HEK293 (cell line): ENCODE measurements around the gene ASCL2.

ENCODE experiments used
- CTCF ChIA-PET: fragments of 350-600 bp; formaldehyde crosslinking; extraction: SDS; loops from one replicate; lab custom pipeline; 2021; ENCODE audit warnings: antibody characterized with exemption; lab: Yijun Ruan, JAX
- POLR2A ChIA-PET: fragments of 300-600 bp; formaldehyde crosslinking; extraction: SDS; loops from one replicate; lab custom pipeline; 2020; ENCODE audit warnings: antibody characterized with exemption, inconsistent platforms; lab: Yijun Ruan, JAX
- H3K27ac ChIP-seq: fragments of 200-500 bp; sonication (Bioruptor generic); 2 replicates; pipeline ENCODE4 v1.5.1; 2014; ENCODE audit warnings: low read depth, low read length, control low read depth, inconsistent platforms; ENCODE audit errors: extremely low read depth
- H3K36me3 ChIP-seq, 2 experiments: fragments of 200-500 bp in 1 of 2; sonication (Bioruptor generic) in 1 of 2; 1 replicate in 1 of 2; 2 replicates in 1 of 2; pipeline ENCODE4 v1.5.1; 2014 to 2017; ENCODE audit warnings: inconsistent platforms in 2 of 2, low read length in 2 of 2; ENCODE audit not compliant: control insufficient read depth in 2 of 2, insufficient read depth in 1 of 2
- H3K4me1 ChIP-seq: fragments of 200-500 bp; sonication (Bioruptor generic); 2 replicates; pipeline ENCODE4 v1.5.1; 2014; ENCODE audit warnings: mild to moderate bottlenecking, low read length, inconsistent platforms; ENCODE audit not compliant: control insufficient read depth, insufficient read depth
- H3K4me3 ChIP-seq: 2 replicates; pipeline ENCODE4 v1.5.1; 2011; ENCODE audit warnings: low read depth, mild to moderate bottlenecking, control low read depth, low read length, moderate library complexity
- H3K9me3 ChIP-seq: fragments of 200-500 bp; sonication (Bioruptor generic); 2 replicates; pipeline ENCODE4 v1.5.1; 2014; ENCODE audit warnings: low read depth, low read length, inconsistent platforms; ENCODE audit not compliant: control insufficient read depth, insufficient read depth
- FEZF1 ChIP-seq: fragments of 450-650 bp; formaldehyde crosslinking; IDR thresholded peaks from 2 replicates; pipeline ENCODE4 v1.5.1; 2016; ENCODE audit warnings: missing biosample characterization, missing genetic modification characterization
- GLIS1 ChIP-seq: fragments of 450-650 bp; formaldehyde crosslinking; IDR thresholded peaks from 2 replicates; pipeline ENCODE4 v1.5.1; 2016; ENCODE audit warnings: missing biosample characterization, missing genetic modification characterization
- ZFP3 ChIP-seq: fragments of 450-650 bp; formaldehyde crosslinking; IDR thresholded peaks from 2 replicates; pipeline ENCODE4 v1.5.1; 2016; ENCODE audit warnings: low read depth, missing biosample characterization, missing genetic modification characterization
- ZNF23 ChIP-seq: fragments of 450-650 bp; formaldehyde crosslinking; IDR thresholded peaks from 2 replicates; pipeline ENCODE4 v1.5.1; 2016; ENCODE audit warnings: missing biosample characterization, missing genetic modification characterization, borderline replicate concordance
- ZNF239 ChIP-seq: fragments of 450-650 bp; formaldehyde crosslinking; IDR thresholded peaks from 2 replicates; pipeline ENCODE4 v1.5.1; 2016; ENCODE audit warnings: missing biosample characterization, missing genetic modification characterization
- ZNF274 ChIP-seq, 2 experiments: fragments of 200-500 bp in 1 of 2; fragments of 450-650 bp in 1 of 2; sonication (Bioruptor generic) in 1 of 2; formaldehyde crosslinking in 1 of 2; IDR thresholded peaks; 2 replicates each; pipeline versions ENCODE4 v1.5.1 to v1.6.1; 2014 to 2016; ENCODE audit warnings: borderline replicate concordance in 1 of 2, inconsistent platforms in 1 of 2, low read length in 1 of 2, missing biosample characterization in 1 of 2, missing genetic modification characterization in 1 of 2
- ZNF366 ChIP-seq: fragments of 450-650 bp; formaldehyde crosslinking; conservative IDR thresholded peaks from 2 replicates; pipeline ENCODE4 v1.5.1; 2016; ENCODE audit warnings: missing biosample characterization, missing genetic modification characterization
- ZNF433 ChIP-seq: fragments of 450-650 bp; formaldehyde crosslinking; IDR thresholded peaks from 2 replicates; pipeline ENCODE4 v1.5.1; 2016; ENCODE audit warnings: missing biosample characterization, missing genetic modification characterization, low read depth
- ZNF473 ChIP-seq: fragments of 450-650 bp; formaldehyde crosslinking; IDR thresholded peaks from 2 replicates; pipeline ENCODE4 v1.5.1; 2017; ENCODE audit warnings: missing biosample characterization, missing genetic modification characterization
- ZNF571 ChIP-seq: fragments of 450-650 bp; formaldehyde crosslinking; IDR thresholded peaks from 2 replicates; pipeline ENCODE4 v1.5.0; 2017; ENCODE audit warnings: missing biosample characterization, missing genetic modification characterization
- ZNF610 ChIP-seq: fragments of 450-650 bp; formaldehyde crosslinking; IDR thresholded peaks from 2 replicates; pipeline ENCODE4 v1.5.1; 2016; ENCODE audit warnings: missing biosample characterization, missing genetic modification characterization, borderline replicate concordance
- ZNF623 ChIP-seq: fragments of 450-650 bp; formaldehyde crosslinking; IDR thresholded peaks from 2 replicates; pipeline ENCODE4 v1.5.1; 2016; ENCODE audit warnings: missing biosample characterization, missing genetic modification characterization
- ZNF658 ChIP-seq: fragments of 450-650 bp; formaldehyde crosslinking; IDR thresholded peaks from 2 replicates; pipeline ENCODE4; 2016; ENCODE audit warnings: missing biosample characterization, missing genetic modification characterization
- ZXDB ChIP-seq: fragments of 450-650 bp; formaldehyde crosslinking; IDR thresholded peaks from 2 replicates; pipeline ENCODE4 v1.5.1; 2016; ENCODE audit warnings: missing biosample characterization, missing genetic modification characterization
- TF ChIP-seq, protein P1 (sequence below): fragments of 450-650 bp; formaldehyde crosslinking; IDR thresholded peaks from 2 replicates; pipeline ENCODE4 v1.5.1; 2016; ENCODE audit warnings: missing biosample characterization, missing genetic modification characterization
- TF ChIP-seq, protein P2 (sequence below): fragments of 450-650 bp; formaldehyde crosslinking; IDR thresholded peaks from 2 replicates; pipeline ENCODE4 v1.5.1; 2017; ENCODE audit warnings: missing biosample characterization, missing genetic modification characterization
- TF ChIP-seq, protein P3 (sequence below): fragments of 450-650 bp; formaldehyde crosslinking; conservative IDR thresholded peaks from 2 replicates; pipeline ENCODE4 v1.5.1; 2016; ENCODE audit warnings: low read depth, missing biosample characterization, missing genetic modification characterization

Gene ASCL2

DNA sequence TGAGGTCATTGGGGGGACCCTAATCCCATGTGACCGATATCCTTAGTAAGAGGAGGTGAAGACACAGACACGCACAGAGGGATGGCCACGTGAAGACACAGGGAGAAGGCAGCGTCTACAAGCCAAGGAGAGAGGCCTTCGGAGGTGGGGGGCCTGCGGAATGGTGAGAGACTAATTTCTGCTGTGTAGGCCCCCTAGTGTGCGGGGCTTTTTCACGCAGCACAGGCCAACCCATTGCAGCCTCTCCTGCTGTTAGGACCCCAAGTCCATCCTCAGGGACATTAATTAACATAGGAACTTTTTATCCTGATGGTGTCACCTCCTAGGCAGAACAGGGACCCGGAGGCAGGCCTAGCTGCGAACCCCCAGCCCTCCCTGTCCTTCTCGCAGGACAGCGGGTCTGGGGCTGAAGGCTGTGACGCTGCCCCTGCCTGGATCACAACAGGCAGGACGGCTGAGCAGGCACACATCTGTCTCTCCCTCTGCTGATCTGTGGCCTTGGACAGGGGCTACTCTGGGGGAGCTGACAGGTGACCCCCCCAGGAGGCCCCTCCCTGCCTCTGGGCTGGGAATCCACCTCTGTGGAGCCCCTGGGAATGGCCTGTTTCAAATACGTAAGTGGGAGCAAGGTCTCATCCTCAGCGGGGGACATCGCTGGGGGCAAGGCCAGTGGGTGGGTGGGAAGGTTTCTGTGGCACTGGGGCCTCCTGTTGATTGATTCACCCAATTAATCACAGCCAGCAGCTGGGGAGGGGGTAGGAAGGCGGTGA, 7.9 kb downstream of the ASCL2 start:
- POLR2A ChIA-PET, result no interaction called here
- H3K36me3 ChIP-seq, result no peaks in the 10 kb centered on the region
- no peak overlapping the region for H3K27ac ChIP-seq
- TF ChIP-seq, protein P1, sequence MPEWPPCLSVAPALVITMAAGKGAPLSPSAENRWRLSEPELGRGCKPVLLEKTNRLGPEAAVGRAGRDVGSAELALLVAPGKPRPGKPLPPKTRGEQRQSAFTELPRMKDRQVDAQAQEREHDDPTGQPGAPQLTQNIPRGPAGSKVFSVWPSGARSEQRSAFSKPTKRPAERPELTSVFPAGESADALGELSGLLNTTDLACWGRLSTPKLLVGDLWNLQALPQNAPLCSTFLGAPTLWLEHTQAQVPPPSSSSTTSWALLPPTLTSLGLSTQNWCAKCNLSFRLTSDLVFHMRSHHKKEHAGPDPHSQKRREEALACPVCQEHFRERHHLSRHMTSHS (tag by site-specific recombination), result no peak
- TF ChIP-seq GLIS1 (tag by site-specific recombination), result 0 out of 2 replicates have a peak, but pooled peaks have one; percentile 22
- TF ChIP-seq, all 188 proteins: peak for 1
- H3K9me3 ChIP-seq, result no peaks in the 10 kb centered on the region
- H3K4me3 ChIP-seq, result no peak overlapping the region
- CTCF ChIA-PET, result no interaction called here
- no peaks in the 10 kb centered on the region for H3K4me1 ChIP-seq

DNA sequence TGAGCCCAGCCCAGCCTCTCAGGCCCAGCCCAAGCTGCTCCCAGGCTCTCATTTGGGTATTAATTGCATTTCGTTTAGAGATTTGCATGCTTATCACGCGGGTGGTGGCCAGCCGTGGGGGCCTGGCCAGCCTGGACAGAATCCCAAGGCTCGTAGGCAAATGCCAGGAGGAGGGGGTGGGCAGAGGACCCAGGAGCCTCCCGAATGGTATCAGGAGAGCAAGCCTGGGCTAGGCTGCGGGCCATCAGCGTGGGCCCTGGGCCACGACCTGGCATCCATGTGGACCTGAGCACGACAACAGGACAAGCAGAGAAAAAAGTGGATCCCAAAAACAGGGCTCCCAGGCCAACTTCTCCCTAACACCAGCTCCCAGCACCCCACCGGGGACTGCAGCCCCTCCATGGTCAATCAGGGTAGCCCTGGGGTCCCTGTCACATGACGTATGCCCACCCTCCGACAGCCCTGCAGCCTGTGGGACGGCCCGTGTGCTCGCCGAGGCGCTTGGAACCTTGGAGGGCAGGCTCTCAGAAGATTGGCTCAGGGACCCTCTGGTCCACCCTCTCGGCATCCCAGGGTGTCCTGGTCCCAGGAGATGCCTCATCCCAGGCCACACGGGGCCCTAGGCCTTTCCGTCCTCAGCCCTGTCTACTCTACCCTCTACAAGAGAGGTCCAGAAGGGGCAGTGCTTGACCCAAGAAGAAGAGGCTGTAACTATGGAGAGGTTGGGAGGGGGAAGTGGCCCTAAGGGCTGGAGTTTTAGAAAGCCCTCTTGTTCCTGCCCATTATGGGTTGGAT, 8.8 kb downstream of the ASCL2 start:
- POLR2A ChIA-PET, result no interaction called here
- TF ChIP-seq, protein P2, sequence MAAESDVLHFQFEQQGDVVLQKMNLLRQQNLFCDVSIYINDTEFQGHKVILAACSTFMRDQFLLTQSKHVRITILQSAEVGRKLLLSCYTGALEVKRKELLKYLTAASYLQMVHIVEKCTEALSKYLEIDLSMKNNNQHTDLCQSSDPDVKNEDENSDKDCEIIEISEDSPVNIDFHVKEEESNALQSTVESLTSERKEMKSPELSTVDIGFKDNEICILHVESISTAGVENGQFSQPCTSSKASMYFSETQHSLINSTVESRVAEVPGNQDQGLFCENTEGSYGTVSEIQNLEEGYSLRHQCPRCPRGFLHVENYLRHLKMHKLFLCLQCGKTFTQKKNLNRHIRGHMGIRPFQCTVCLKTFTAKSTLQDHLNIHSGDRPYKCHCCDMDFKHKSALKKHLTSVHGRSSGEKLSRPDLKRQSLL (tag by site-specific recombination), result no peak
- TF ChIP-seq ZNF433 (tag by site-specific recombination) (no peak), ZNF610 (no peak), ZNF274 (IDR thresholded peaks at IDR 0.05; ENCODE audit: low read length) (no peak), ZNF274 (tag by site-specific recombination; IDR thresholded peaks at IDR 0.05; ENCODE audit: borderline replicate concordance) (no peak), ZNF658 (tag by site-specific recombination) (no peak), ZXDB (no peak), ZNF239 (tag by site-specific recombination) (no peak), ZNF571 (tag by site-specific recombination) (no peak), FEZF1 (tag by site-specific recombination) (no peak), ZNF473 (no peak), ZNF623 (tag by site-specific recombination) (no peak), ZNF23 (no peak), ZFP3 (tag by site-specific recombination) (no peak), ZNF366 (tag by site-specific recombination) (no peak)
- TF ChIP-seq, protein P3, sequence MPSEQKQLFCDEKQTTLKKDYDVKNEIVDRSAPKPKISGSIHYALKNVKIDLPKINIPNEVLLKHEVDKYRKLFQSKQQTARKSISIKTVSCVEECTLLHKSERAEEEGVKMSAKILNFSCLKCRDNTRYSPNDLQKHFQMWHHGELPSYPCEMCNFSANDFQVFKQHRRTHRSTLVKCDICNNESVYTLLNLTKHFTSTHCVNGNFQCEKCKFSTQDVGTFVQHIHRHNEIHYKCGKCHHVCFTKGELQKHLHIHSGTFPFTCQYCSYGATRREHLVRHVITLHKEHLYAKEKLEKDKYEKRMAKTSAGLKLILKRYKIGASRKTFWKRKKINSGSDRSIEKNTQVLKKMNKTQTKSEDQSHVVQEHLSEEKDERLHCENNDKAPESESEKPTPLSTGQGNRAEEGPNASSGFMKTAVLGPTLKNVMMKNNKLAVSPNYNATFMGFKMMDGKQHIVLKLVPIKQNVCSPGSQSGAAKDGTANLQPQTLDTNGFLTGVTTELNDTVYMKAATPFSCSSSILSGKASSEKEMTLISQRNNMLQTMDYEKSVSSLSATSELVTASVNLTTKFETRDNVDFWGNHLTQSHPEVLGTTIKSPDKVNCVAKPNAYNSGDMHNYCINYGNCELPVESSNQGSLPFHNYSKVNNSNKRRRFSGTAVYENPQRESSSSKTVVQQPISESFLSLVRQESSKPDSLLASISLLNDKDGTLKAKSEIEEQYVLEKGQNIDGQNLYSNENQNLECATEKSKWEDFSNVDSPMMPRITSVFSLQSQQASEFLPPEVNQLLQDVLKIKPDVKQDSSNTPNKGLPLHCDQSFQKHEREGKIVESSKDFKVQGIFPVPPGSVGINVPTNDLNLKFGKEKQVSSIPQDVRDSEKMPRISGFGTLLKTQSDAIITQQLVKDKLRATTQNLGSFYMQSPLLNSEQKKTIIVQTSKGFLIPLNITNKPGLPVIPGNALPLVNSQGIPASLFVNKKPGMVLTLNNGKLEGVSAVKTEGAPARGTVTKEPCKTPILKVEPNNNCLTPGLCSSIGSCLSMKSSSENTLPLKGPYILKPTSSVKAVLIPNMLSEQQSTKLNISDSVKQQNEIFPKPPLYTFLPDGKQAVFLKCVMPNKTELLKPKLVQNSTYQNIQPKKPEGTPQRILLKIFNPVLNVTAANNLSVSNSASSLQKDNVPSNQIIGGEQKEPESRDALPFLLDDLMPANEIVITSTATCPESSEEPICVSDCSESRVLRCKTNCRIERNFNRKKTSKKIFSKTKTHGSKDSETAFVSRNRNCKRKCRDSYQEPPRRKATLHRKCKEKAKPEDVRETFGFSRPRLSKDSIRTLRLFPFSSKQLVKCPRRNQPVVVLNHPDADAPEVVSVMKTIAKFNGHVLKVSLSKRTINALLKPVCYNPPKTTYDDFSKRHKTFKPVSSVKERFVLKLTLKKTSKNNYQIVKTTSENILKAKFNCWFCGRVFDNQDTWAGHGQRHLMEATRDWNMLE (tag by site-specific recombination), result no peak

More for the DNA sequence above, 8.8 kb downstream of the ASCL2 start:
- Histone ChIP-seq H3K36me3 (no peaks in the 10 kb centered on the region), H3K4me1 (no peaks in the 10 kb centered on the region), H3K27ac (no peak overlapping the region), H3K9me3 (no peaks in the 10 kb centered on the region), H3K4me3 (no peak overlapping the region)
- CTCF ChIA-PET, result no interaction called here
